Transverse colon (tissue), 4 donors: ENCODE results near the gene TNPO1.

Experiments used
- CTCF ChIP-seq, 5 experiments: fragments of 200-600 bp in 3 of 5; fragments of 450-650 bp in 2 of 5; sonication (generic) in 3 of 5; IDR thresholded peaks; 1 replicate in 2 of 5; 2 replicates in 3 of 5; pipeline ENCODE4 v1.5.1; 2016 to 2017; ENCODE audit warnings: antibody characterized with exemption in 5 of 5, inconsistent platforms in 3 of 5, mild to moderate bottlenecking in 2 of 5, moderate library complexity in 1 of 5
- POLR2AphosphoS5 ChIP-seq, 3 donors: sonication (generic); formaldehyde crosslinking; IDR thresholded peaks; one replicate each; pipeline ENCODE4 v1.6.1; 2016; ENCODE audit warnings: antibody characterized with exemption in 3 of 3

- no peak for TF ChIP-seq CTCF (IDR thresholded peaks at IDR 0.05)
- TF ChIP-seq POLR2AphosphoS5 (IDR thresholded peaks at IDR 0.05): no peak
Observed at GRCh38 chr5:72817671-72818266, 1.3 kb downstream of the TNPO1 start.
